Measurements from ENCODE around the gene GAL3ST3. TPM values are rescaled to one million over a fixed set of nuclear protein-coding genes. Genes with fewer than 3 reads are reported as not detected.

GAL3ST3 gene
- total and polyA plus RNA-seq, 2 donors (not counting 1 experiment from before 2014, with no cell fraction given): not detected

- Histone ChIP-seq H3K79me2 (ENCODE audit: control insufficient read depth, insufficient read depth, low read length) (peaks cover 71% of the 10 kb centered on the region), H4K20me1 (ENCODE audit: control insufficient read depth, insufficient read depth, low read length, poor library complexity, severe bottlenecking) (peaks cover 30% of the 10 kb centered on the region), H3K27me3 (replicated peaks in 1 of 4; ENCODE audit: control extremely low read depth in 1 of 4, control insufficient read depth in 3 of 4, insufficient read depth in 4 of 4, low read length in 3 of 4) (peaks cover 0 to 27% (median 5%) of the 10 kb centered on the region in 4 experiments), H3K4me2 (replicated peaks; ENCODE audit: low read depth, low read length, poor library complexity, severe bottlenecking) (peak within 1 kb of the TSS; percentile 93), H3K4me3 (ENCODE audit: control extremely low read depth in 1 of 5, extremely low read depth in 1 of 5, insufficient read depth in 1 of 5, low read depth in 2 of 5, low read length in 4 of 5) (peak within 1 kb of the TSS; percentile 78 to 99 (median 88)), H2AFZ (ENCODE audit: insufficient read depth, low read depth, low read length, poor library complexity, severe bottlenecking) (peak within 1 kb of the TSS; percentile 87), H3K27ac (ENCODE audit: low read length in 2 of 2) (peak within 1 kb of the TSS; percentile 61 to 85), H3K9me3 (ENCODE audit: control extremely low read depth in 1 of 3, control insufficient read depth in 2 of 3, insufficient read depth in 1 of 3, low read length in 2 of 3) (no peaks in the 10 kb centered on the region), H3K4me1 (ENCODE audit: control insufficient read depth in 2 of 2, insufficient read depth in 2 of 2, low read length in 2 of 2) (peaks cover 25 to 29% of the 10 kb centered on the region in 2 donors), H3K9ac (ENCODE audit: low read length) (peak within 1 kb of the TSS; percentile 92), H3K36me3 (replicated peaks in 1 of 2; ENCODE audit: control extremely low read depth in 1 of 2, control insufficient read depth in 1 of 2, extremely low read depth in 1 of 2, insufficient read depth in 2 of 2, low read length in 1 of 2) (peaks cover 0 to 33% of the 10 kb centered on the region in 2 experiments)
- peak within 1 kb of the TSS; percentile 99 for H3K4me3 Mint-ChIP-seq
- ChIA-PET CTCF (interaction anchor here (0.7 to 8.0 kb wide), 12 partner anchors 8 to 341 kb away, joined by 3 to 78 read pairs (median 4); partner anchors contain the start of genes KAT5, PACS1, SNX32 and YIF1A), POLR2A (interaction anchor here (0.5 to 1.7 kb wide), 12 partner anchors 16 to 664 kb away, joined by 3 to 9 read pairs (median 4); partner anchors contain the start of genes BANF1 and NEAT1)
- TF ChIP-seq EZH2 (IDR thresholded peaks at IDR 0.05; ENCODE audit: borderline replicate concordance, insufficient read depth, low read depth, low read length, poor library complexity, severe bottlenecking) (no peak), CTCF (IDR thresholded peaks at IDR 0.05) (no peak)
- ATAC-seq (ENCODE audit: low read depth): peak; percentile 98
- WGBS (ENCODE audit: insufficient coverage): under 1% methylated on average over 84 of the region's 84 CpGs
- peaks cover 29% of the 10 kb centered on the region for H3K4me1 Mint-ChIP-seq
- peak; percentile 98 for DNase-seq
- no peaks in the 10 kb centered on the region for H3K9me3 Mint-ChIP-seq (ENCODE audit: insufficient read depth)
- H3K27me3 Mint-ChIP-seq: peaks cover 12% of the 10 kb centered on the region
- peak within 1 kb of the TSS; percentile 96 for H3K27ac Mint-ChIP-seq
- intact Hi-C loops (cut with micrococcal nuclease): loop anchor here (1.0 to 5.0 kb wide), 8 partner anchors 18 to 216 kb away; partner anchors contain the start of genes BANF1, CFL1, EFEMP2 and EIF1AD
Measured at GRCh38 chr11:66051766-66052663, 3.1 kb upstream of the GAL3ST3 start, which contains the start of gene SF3B2. Gene SF3B2 (plus strand): TSS chr11:66052364. CDS start chr11:66052385, 21 bp downstream.
